ENCODE data around the gene VEZT.

VEZT gene

GRCh38 chr12:95248604-95249360 lies 31.2 kb downstream of the VEZT start:
- no peak overlapping the region for H3K4me3 ChIP-seq (ENCODE audit: low read length, poor library complexity, severe bottlenecking)
- peaks cover 58% of the 10 kb centered on the region for H4K20me1 ChIP-seq (ENCODE audit: insufficient read depth, low read length, poor library complexity, severe bottlenecking)
- no peak overlapping the region for H3K9ac ChIP-seq (ENCODE audit: low read depth, low read length, poor library complexity, severe bottlenecking)
- H2AFZ ChIP-seq (ENCODE audit: low read length) = no peak overlapping the region
- peaks cover 28% of the 10 kb centered on the region; the same call in 1 of the 2 replicates for H3K36me3 ChIP-seq (ENCODE audit: insufficient read depth, low read length)
- H3K27me3 ChIP-seq (ENCODE audit: insufficient read depth, low read length, poor library complexity, severe bottlenecking) = no peaks in the 10 kb centered on the region
- H3K9me3 ChIP-seq (ENCODE audit: insufficient read depth, low read depth, low read length) = no peaks in the 10 kb centered on the region
- H3K4me1 ChIP-seq (ENCODE audit: insufficient read depth, low read length, poor library complexity, severe bottlenecking) = peaks cover 12% of the 10 kb centered on the region
- TF ChIP-seq CTCF (conservative IDR thresholded peaks at IDR 0.05; ENCODE audit: low read length) = no peak
- TF ChIP-seq EZH2phosphoT487 (IDR thresholded peaks at IDR 0.05; ENCODE audit: borderline replicate concordance) = no peak
- peaks cover 74% of the 10 kb centered on the region for H3K79me2 ChIP-seq (ENCODE audit: insufficient read depth, low read length)
- H3K9me2 ChIP-seq (replicated peaks; ENCODE audit: low read depth, low read length) = no peaks in the 10 kb centered on the region
- no peak overlapping the region for H3K4me2 ChIP-seq (ENCODE audit: low read depth, low read length, poor library complexity, severe bottlenecking)
- H3F3A ChIP-seq (ENCODE audit: low read depth) = no peaks in the 10 kb centered on the region; the same call in 1 of the 2 replicates

- H3K9me3 ChIP-seq (ENCODE audit: insufficient read depth, low read depth, low read length) = no peaks in the 10 kb centered on the region
- no peak overlapping the region for H3K4me2 ChIP-seq (ENCODE audit: low read depth, low read length, poor library complexity, severe bottlenecking)
- no peak overlapping the region for H2AFZ ChIP-seq (ENCODE audit: low read length)
- TF ChIP-seq EZH2phosphoT487 (IDR thresholded peaks at IDR 0.05; ENCODE audit: borderline replicate concordance) (no peak), CTCF (conservative IDR thresholded peaks at IDR 0.05; ENCODE audit: low read length) (no peak)
- H3F3A ChIP-seq (ENCODE audit: low read depth) = no peaks in the 10 kb centered on the region
- H3K4me1 ChIP-seq (ENCODE audit: insufficient read depth, low read length, poor library complexity, severe bottlenecking) = no peaks in the 10 kb centered on the region
- H3K9me2 ChIP-seq (replicated peaks; ENCODE audit: low read depth, low read length) = no peaks in the 10 kb centered on the region
- peaks cover 67% of the 10 kb centered on the region for H3K36me3 ChIP-seq (ENCODE audit: insufficient read depth, low read length)
- H3K27me3 ChIP-seq (ENCODE audit: insufficient read depth, low read length, poor library complexity, severe bottlenecking) = no peaks in the 10 kb centered on the region
- H4K20me1 ChIP-seq (ENCODE audit: insufficient read depth, low read length, poor library complexity, severe bottlenecking) = peaks cover 21% of the 10 kb centered on the region
- no peak overlapping the region for H3K4me3 ChIP-seq (ENCODE audit: low read length, poor library complexity, severe bottlenecking)
- H3K79me2 ChIP-seq (ENCODE audit: insufficient read depth, low read length) = peaks cover 38% of the 10 kb centered on the region
- no peak overlapping the region for H3K9ac ChIP-seq (ENCODE audit: low read depth, low read length, poor library complexity, severe bottlenecking)
Measured at GRCh38 chr12:95253386-95253785, 35.8 kb downstream of the VEZT start.

- Histone ChIP-seq H3K4me1 (ENCODE audit: insufficient read depth, low read length, poor library complexity, severe bottlenecking) (no peaks in the 10 kb centered on the region), H3K9ac (ENCODE audit: low read depth, low read length, poor library complexity, severe bottlenecking) (no peak overlapping the region), H3K27me3 (ENCODE audit: insufficient read depth, low read length, poor library complexity, severe bottlenecking) (no peaks in the 10 kb centered on the region), H4K20me1 (ENCODE audit: insufficient read depth, low read length, poor library complexity, severe bottlenecking) (peaks cover 2% of the 10 kb centered on the region), H3K9me2 (replicated peaks; ENCODE audit: low read depth, low read length) (no peaks in the 10 kb centered on the region), H3K9me3 (ENCODE audit: insufficient read depth, low read depth, low read length) (no peaks in the 10 kb centered on the region), H2AFZ (ENCODE audit: low read length) (no peak overlapping the region), H3K4me2 (ENCODE audit: low read depth, low read length, poor library complexity, severe bottlenecking) (no peak overlapping the region), H3K4me3 (ENCODE audit: low read length, poor library complexity, severe bottlenecking) (no peak overlapping the region), H3K79me2 (ENCODE audit: insufficient read depth, low read length) (0 out of 2 replicates have a peak, but pooled peaks cover 9% of the 10 kb centered on the region), H3F3A (ENCODE audit: low read depth) (no peaks in the 10 kb centered on the region; the same call in 1 of the 2 replicates), H3K36me3 (ENCODE audit: insufficient read depth, low read length) (peaks cover 96% of the 10 kb centered on the region)
- TF ChIP-seq EZH2phosphoT487 (IDR thresholded peaks at IDR 0.05; ENCODE audit: borderline replicate concordance) (no peak), CTCF (conservative IDR thresholded peaks at IDR 0.05; ENCODE audit: low read length) (no peak)
Measured at GRCh38 chr12:95257541-95257940, 39.9 kb downstream of the VEZT start.
